Activated naive CD8-positive, alpha-beta T cell treated with anti-CD3 and anti-CD28 coated beads, Interleukin-2, amount 50 U/mL, for 24 hours (primary cell): ENCODE measurements around the gene MICAL2.
"Not testable (repeated sequence)": the region's sequence is repeated elsewhere in the genome, so short reads cannot be mapped to it uniquely, and the experiment has no call there.

Experiments used
- ATAC-seq: fragments of 150-1000 bp; cut with Tn5 transposase; one replicate; pipeline ENCODE4 v1.10.0; 2021
- DNase-seq: peaks from one replicate; pipeline ENCODE4 v3.0.0; 2021
- H3K27ac Mint-ChIP-seq: one replicate; pipeline ENCODE4 v1.8.0; 2021; ENCODE audit warnings: mild to moderate bottlenecking, mixed read lengths
- H3K27me3 Mint-ChIP-seq: one replicate; pipeline ENCODE4 v1.8.0; 2021; ENCODE audit warnings: mixed read lengths
- H3K36me3 Mint-ChIP-seq: one replicate; pipeline ENCODE4 v1.8.0; 2021; ENCODE audit warnings: low read depth, mixed read lengths
- H3K4me1 Mint-ChIP-seq: one replicate; pipeline ENCODE4 v1.8.0; 2021; ENCODE audit warnings: mixed read lengths
- H3K4me3 Mint-ChIP-seq: one replicate; pipeline ENCODE4 v1.8.0; 2021; ENCODE audit warnings: mild to moderate bottlenecking, moderate library complexity, mixed read lengths
- H3K9me3 Mint-ChIP-seq: one replicate; pipeline ENCODE4 v1.8.0; 2021; ENCODE audit warnings: mixed read lengths

MICAL2 gene

GRCh38 chr11:12139144-12139881 is 28.9 kb downstream of the MICAL2 start:
- Mint-ChIP-seq H3K4me1 (peaks cover 52% of the 10 kb centered on the region), H3K27ac (no peak overlapping the region), H3K9me3 (peaks cover 5% of the 10 kb centered on the region), H3K27me3 (no peaks in the 10 kb centered on the region), H3K4me3 (no peak overlapping the region), H3K36me3 (peaks cover 22% of the 10 kb centered on the region)
- DNase-seq (no peak), ATAC-seq (no peak)

- Mint-ChIP-seq H3K4me3 (no peak overlapping the region), H3K4me1 (peaks cover 58% of the 10 kb centered on the region), H3K27ac (no peak overlapping the region), H3K9me3 (peaks cover 5% of the 10 kb centered on the region), H3K36me3 (peaks cover 22% of the 10 kb centered on the region), H3K27me3 (no peaks in the 10 kb centered on the region)
- no peak for DNase-seq
- no peak for ATAC-seq
Measured at GRCh38 chr11:12140186-12140793, 29.9 kb downstream of the MICAL2 start.

GRCh38 chr11:12141283-12141682 is 30.9 kb downstream of the MICAL2 start:
- peaks cover 62% of the 10 kb centered on the region for H3K4me1 Mint-ChIP-seq
- H3K4me3 Mint-ChIP-seq, result no peak overlapping the region
- H3K9me3 Mint-ChIP-seq, result peaks cover 5% of the 10 kb centered on the region
- ATAC-seq (no peak), DNase-seq (no peak)
- peaks cover 24% of the 10 kb centered on the region for H3K36me3 Mint-ChIP-seq
- no peaks in the 10 kb centered on the region for H3K27me3 Mint-ChIP-seq
- peak overlapping the region; percentile 20 for H3K27ac Mint-ChIP-seq

- H3K27ac Mint-ChIP-seq, result peak overlapping the region; percentile 20
- no peak for DNase-seq
- ATAC-seq, result peak; percentile 31
- H3K27me3 Mint-ChIP-seq, result no peaks in the 10 kb centered on the region
- no peak overlapping the region for H3K4me3 Mint-ChIP-seq
- peaks cover 5% of the 10 kb centered on the region for H3K9me3 Mint-ChIP-seq
- peaks cover 62% of the 10 kb centered on the region for H3K4me1 Mint-ChIP-seq
- peaks cover 25% of the 10 kb centered on the region for H3K36me3 Mint-ChIP-seq
Measured at GRCh38 chr11:12142176-12142575, 31.8 kb downstream of the MICAL2 start.

GRCh38 chr11:12142909-12143308 is 32.5 kb downstream of the MICAL2 start:
- peaks cover 25% of the 10 kb centered on the region for H3K36me3 Mint-ChIP-seq
- peaks cover 5% of the 10 kb centered on the region for H3K9me3 Mint-ChIP-seq
- peaks cover 59% of the 10 kb centered on the region for H3K4me1 Mint-ChIP-seq
- no peak overlapping the region for H3K4me3 Mint-ChIP-seq
- ATAC-seq (no peak), DNase-seq (no peak)
- peak overlapping the region; percentile 32 for H3K27ac Mint-ChIP-seq
- H3K27me3 Mint-ChIP-seq, result no peaks in the 10 kb centered on the region

GRCh38 chr11:12143461-12144258 is 33.3 kb downstream of the MICAL2 start:
- Mint-ChIP-seq H3K4me1 (peaks cover 60% of the 10 kb centered on the region), H3K36me3 (peaks cover 26% of the 10 kb centered on the region), H3K27me3 (no peaks in the 10 kb centered on the region), H3K9me3 (peaks cover 5% of the 10 kb centered on the region), H3K27ac (peak overlapping the region; percentile 55), H3K4me3 (peak overlapping the region; percentile 24)
- DNase-seq (no peak), ATAC-seq (no peak)

GRCh38 chr11:12144330-12145174 is 34.2 kb downstream of the MICAL2 start:
- Mint-ChIP-seq H3K36me3 (peaks cover 26% of the 10 kb centered on the region), H3K4me1 (peaks cover 69% of the 10 kb centered on the region), H3K4me3 (no peak overlapping the region), H3K27ac (peak overlapping the region; percentile 77), H3K9me3 (peaks cover 5% of the 10 kb centered on the region), H3K27me3 (no peaks in the 10 kb centered on the region)
- DNase-seq, result no peak
- ATAC-seq, result peak; percentile 53

GRCh38 chr11:12146678-12147077 is 36.3 kb downstream of the MICAL2 start:
- H3K4me3 Mint-ChIP-seq, DNase-seq, ATAC-seq, H3K27me3 Mint-ChIP-seq, H3K27ac Mint-ChIP-seq, H3K9me3 Mint-ChIP-seq: not testable (repeated sequence)
- Mint-ChIP-seq H3K36me3 (peaks cover 17% of the 10 kb centered on the region), H3K4me1 (peaks cover 78% of the 10 kb centered on the region)

- Mint-ChIP-seq H3K4me1 (peaks cover 76% of the 10 kb centered on the region), H3K36me3 (peaks cover 20% of the 10 kb centered on the region)
Measured at GRCh38 chr11:12147827-12148226, 37.4 kb downstream of the MICAL2 start.

GRCh38 chr11:12148466-12148865 is 38.1 kb downstream of the MICAL2 start:
- Mint-ChIP-seq H3K27me3 (no peaks in the 10 kb centered on the region), H3K4me3 (no peak overlapping the region), H3K4me1 (peaks cover 76% of the 10 kb centered on the region), H3K27ac (peak overlapping the region; percentile 95), H3K9me3 (no peaks in the 10 kb centered on the region), H3K36me3 (peaks cover 19% of the 10 kb centered on the region)
- ATAC-seq (no peak), DNase-seq (no peak)

More at GRCh38 chr11:12147827-12148226, 37.4 kb downstream of the MICAL2 start:
- no peak for ATAC-seq
- no peaks in the 10 kb centered on the region for H3K27me3 Mint-ChIP-seq
- no peak overlapping the region for H3K4me3 Mint-ChIP-seq
- peaks cover 3% of the 10 kb centered on the region for H3K9me3 Mint-ChIP-seq
- H3K27ac Mint-ChIP-seq, result peak overlapping the region; percentile 95
- DNase-seq, result no peak

- no peaks in the 10 kb centered on the region for H3K27me3 Mint-ChIP-seq
- ATAC-seq (no peak), DNase-seq (no peak)
- H3K9me3 Mint-ChIP-seq, result no peaks in the 10 kb centered on the region
- H3K27ac Mint-ChIP-seq, result peak overlapping the region; percentile 95
- peak overlapping the region; percentile 59 for H3K4me3 Mint-ChIP-seq
- H3K36me3 Mint-ChIP-seq, result peaks cover 21% of the 10 kb centered on the region
- peaks cover 76% of the 10 kb centered on the region for H3K4me1 Mint-ChIP-seq
Measured at GRCh38 chr11:12148882-12149281, 38.5 kb downstream of the MICAL2 start.

GRCh38 chr11:12149672-12150225 is 39.4 kb downstream of the MICAL2 start:
- Mint-ChIP-seq H3K27me3 (no peaks in the 10 kb centered on the region), H3K9me3 (no peaks in the 10 kb centered on the region), H3K36me3 (peaks cover 21% of the 10 kb centered on the region), H3K27ac (peak overlapping the region; percentile 95), H3K4me3 (peak overlapping the region; percentile 59), H3K4me1 (peaks cover 70% of the 10 kb centered on the region)
- peak; percentile 63 for ATAC-seq
- peak; percentile 64 for DNase-seq

- H3K4me3 Mint-ChIP-seq, result peak overlapping the region; percentile 59
- peaks cover 23% of the 10 kb centered on the region for H3K36me3 Mint-ChIP-seq
- peak; percentile 63 for DNase-seq
- H3K27me3 Mint-ChIP-seq, result no peaks in the 10 kb centered on the region
- ATAC-seq, result peak; percentile 86
- no peaks in the 10 kb centered on the region for H3K9me3 Mint-ChIP-seq
- peaks cover 72% of the 10 kb centered on the region for H3K4me1 Mint-ChIP-seq
- peak overlapping the region; percentile 95 for H3K27ac Mint-ChIP-seq
Measured at GRCh38 chr11:12150831-12151382, 40.5 kb downstream of the MICAL2 start.
